HG02763 (cell line): ENCODE data around the gene FOXN3.

ENCODE experiments used
- ATAC-seq: cut with Tn5 transposase; IDR thresholded peaks from one replicate; pipeline ENCODE4 v1.9.1; 2021; ENCODE audit warnings: mild to moderate bottlenecking, moderate library complexity; ENCODE audit not compliant: unreplicated experiment

Gene FOXN3

DNA sequence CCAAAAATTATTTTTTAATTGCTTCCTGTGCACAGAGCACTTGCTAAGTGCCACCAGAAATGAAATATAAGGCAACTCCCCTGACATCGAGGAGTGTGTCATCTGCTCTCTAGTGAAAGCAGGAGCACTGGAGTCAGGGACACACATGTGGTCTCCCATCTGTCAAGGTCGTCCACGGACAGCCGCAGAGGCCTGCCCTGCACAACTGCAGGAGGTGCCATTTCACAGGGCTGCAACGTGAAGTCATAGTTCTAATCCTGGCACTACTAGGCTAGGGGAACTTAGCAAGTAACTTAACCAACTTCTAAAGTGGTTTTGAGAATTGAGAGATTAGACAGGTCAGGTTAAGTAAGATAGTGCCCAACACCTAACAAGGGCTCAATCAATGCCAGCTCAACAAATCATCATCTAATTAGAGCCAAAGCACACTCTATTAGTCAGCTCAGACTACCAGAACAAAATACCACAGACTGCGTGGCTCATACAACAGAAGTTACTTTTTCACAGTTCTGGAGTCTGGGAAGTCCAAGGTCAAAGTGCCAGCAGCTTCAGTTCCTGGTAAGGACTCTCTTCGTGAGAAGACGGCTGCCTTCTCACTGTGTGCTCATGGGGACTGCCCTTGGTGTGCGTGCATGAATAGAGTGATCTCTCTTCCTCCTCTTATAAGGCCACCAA, 30.7 kb downstream of the FOXN3 start:
- ATAC-seq = no peak

DNA sequence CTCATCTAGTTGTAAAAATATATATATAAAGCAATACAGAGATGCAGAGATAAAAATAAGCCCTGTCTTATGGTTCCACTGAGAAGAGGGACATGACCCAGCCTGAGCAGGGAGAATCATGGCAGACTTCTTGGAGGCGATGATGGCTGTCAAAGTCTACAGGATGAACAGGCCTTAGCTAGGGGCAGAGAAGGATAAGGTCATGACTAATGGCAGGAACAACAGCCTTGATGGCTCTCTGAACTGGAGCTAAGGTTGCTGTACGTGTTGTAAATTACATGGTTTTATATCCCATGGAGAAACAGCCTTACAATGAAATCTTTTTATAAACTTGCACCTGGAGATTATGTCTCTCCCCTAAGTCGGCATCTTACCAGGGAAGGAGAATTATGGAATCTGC, 32.4 kb downstream of the FOXN3 start:
- no peak for ATAC-seq

DNA sequence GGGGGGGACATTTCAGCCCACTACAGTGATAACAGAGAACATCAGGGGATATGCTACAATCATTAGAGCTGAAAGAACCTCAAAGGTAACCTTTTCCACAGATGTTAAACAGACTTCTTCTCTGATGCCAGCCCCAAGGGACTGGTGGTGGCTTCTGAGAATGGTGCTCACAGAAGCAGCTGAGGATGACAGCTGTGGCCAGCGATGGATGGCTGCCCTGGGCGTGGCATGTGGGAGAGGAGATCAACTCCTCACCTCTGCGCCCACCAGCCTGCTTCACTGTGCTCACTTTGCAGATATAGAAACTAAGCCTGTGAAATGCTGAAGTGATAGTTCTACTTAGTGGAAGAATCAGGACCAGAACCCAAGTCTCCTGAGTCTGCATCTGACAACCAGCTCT, 33.0 kb downstream of the FOXN3 start:
- peak; percentile 90 for ATAC-seq

DNA sequence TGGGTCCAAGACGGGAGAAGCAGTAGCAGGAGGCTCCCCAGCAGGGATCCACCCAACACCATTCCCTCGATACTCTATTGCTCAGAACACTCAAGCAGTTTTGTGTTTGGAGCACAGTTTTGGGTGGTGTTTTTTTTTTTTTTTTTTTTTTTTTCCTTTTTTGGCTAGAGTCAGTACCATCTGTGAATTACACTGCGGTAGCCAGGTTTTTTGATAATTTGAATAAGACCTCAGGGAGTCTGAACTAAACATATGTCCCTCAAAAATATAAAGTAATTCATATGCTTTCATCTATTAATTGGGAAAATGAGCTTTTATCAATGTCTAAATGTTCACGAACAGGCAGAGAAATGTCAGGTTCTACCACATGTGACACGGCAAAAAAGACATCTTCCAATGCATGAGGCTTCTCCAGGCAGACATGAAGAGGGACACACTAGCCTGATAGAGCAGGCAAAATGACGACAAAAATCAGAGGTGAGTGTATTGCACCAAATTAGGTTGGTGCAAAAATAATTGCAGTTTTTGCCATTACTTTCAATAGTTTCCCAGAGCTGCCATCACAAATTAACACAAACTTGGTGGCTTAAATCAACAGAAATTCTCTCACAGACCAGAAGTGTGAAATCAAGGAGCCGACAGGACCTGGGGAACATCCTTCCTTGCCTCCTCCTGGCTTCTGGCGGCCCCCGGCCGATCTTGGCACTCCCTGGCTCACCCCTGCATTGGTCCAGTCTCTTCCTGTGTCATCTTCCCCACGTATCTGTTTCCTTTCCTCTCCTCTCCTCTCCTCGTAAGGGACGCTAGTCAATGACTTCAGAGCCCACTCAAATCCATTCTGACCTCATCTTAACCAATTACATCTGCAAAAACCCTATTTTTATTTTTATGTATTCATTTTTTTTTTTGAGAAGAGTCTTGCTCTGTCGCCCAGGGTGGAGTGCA, 33.9 kb downstream of the FOXN3 start:
- no peak for ATAC-seq

DNA sequence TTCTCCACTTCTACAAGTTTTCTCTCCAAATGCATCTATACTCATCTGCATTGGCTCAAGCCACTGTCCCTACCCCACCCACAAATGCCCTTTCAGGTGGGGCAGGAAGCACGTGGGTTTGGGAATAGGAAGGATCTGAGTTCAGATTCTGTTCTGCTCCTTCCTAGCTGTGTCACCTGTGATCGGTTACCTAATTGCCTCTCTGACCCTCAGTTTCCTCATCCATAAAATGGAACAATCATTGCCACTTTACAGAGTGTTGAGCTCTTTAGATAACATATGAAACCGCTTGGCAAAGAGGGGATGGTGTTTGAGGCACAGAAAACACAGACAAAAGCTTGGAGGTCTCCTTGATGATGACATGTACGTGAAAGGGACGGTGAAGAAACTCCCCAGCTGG, 34.5 kb downstream of the FOXN3 start:
- no peak for ATAC-seq

DNA sequence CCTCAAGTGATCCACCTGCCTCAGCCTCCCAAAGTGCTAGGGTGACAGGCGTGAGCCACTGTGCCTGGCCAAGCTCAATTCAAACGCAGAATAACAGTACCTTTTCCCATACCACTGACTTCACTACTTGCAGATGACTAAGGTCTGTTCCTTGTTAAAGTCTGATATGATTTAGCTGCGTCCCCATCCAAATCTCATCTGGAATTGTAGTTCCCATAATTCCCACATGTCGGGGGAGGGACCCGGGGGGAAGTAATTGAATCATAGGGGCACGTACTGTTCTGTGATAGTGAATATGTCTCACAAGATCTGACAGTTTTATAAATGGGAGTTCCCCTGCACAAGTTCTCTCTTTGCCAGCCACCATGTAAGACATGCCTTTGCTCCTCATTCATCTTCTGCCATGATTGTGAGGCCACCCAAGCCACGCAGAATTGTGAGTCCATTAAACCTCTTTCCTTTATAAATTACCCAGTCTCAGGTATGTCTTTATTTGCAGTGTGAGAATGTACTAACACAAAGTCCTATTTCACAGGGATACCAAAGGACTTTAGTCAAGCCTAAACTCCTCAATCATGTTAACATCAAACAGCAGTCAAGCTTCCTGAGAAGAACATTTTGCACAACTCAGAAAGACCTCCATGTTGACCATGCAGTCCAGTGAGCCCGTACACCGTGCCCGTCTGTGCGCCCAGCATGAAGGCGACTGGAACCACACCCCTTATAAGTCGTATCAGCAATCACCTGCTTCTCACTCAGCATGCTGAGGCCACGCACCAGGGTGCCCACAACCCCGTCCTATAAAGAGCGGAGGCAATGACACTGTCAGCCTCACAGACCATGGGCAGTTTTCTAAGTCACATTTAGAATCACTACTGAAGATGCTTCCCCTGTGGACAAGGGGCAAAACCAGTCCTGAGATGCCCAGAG, 36.9 kb downstream of the FOXN3 start:
- ATAC-seq = no peak

DNA sequence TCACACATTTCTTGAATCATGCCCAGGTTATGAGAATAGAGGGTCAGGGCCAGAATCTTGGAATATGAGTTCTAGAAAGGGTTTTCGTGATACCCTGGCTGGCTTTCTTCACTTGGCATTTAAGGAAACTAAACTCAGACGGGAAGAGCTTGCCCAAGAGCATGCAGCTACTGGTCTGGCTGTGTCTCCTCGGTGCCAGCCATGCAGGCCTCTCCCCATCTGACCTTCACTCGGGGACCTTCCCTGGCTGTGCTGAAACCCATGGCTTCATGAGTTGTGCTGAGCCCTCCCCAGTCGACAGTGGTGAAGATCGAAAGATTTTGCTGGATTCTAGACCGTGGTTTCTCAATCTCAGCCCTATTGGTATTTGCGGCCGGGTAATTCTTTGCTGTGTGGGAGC, 38.0 kb downstream of the FOXN3 start:
- ATAC-seq = no peak

DNA sequence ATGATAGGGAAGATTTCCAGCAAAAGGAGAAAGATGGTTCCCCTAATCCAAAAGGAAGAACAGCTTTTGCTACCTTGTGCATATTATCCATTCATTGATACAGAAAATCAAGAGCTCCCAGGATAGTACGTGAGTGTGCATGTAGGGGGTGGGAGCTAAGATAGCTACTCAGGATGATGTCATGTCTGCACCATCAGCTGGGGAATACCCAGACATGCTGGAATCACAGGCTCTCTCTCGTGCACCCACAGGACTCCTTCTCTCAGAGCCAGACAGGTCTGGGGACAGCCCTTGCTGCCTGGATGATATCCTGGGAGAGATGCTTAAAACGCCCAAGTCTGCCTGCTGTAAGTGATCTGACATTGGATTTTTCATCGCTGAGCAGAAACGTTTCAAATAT, 38.9 kb downstream of the FOXN3 start:
- no peak for ATAC-seq

DNA sequence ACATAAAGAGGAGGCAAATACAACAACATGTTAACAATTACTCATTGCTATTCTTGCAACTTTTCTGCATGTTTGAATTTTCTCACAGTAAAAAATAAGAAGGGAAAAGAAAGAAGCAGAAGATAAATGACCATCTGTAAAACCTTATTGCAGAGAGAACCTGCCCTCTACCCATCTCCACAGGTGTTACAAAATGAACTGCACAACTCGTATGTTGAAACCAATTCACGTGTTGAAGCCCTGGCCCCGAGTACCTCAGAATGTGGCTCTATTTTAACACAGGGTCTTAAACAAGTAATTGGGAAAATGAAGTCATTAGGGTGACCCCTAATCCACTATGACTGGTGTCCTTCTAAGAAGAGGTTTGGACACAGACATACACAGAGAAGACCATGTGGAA, 39.5 kb downstream of the FOXN3 start:
- ATAC-seq = no peak

DNA sequence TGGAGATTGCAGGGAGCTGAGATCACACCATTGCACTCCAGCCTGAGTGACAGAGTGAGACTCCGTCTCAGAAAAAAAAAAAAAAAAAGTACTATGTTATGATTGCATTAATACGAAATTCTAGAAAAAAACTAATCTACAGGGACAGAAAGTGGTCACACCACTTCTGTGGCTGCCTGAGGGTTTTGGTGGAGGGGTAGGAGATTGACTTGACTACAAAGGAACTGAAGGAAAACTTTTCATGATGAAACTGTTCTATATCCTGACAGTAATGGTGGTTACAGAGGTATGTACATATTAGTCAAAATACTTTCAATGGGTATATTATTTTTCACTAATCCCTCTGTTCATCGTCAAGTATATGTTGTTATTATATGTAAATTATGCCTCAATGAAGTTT, 42.1 kb downstream of the FOXN3 start:
- ATAC-seq = no peak

DNA sequence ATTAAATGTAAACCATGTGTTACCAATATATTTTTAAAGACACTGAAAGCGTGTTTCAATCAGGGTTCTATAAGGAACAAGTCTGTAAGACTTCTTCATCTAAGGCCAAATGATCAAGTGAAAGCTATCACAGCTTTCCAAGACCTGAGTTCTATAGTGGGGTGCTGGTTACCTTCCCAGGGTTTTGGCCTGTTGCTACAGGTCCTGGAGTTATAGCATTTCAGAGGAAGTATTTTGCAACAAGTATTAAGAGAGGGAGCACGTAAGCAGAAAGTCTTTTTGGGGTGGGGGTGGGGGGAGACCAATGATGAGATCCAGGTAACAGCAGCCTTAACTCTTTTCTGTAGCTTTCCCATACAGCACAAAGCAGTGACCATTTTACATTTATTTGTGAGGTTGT, 43.8 kb downstream of the FOXN3 start:
- no peak for ATAC-seq

DNA sequence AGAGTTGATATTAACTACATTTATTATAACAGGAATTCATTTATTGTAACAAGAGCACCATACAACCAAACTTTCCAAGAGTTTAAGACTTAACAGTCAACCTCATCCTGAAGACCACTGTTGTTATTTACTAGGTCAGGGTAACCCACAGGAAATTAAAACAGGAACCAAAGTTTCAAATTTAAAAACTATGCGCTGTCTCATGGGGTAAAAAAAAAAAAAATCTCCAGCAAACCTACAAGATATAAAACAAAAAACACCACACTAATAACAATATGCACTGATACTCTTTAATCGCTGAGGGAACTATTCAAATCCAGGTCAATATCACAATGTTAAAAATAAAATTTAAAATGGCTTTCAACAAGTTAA, 44.5 kb downstream of the FOXN3 start:
- ATAC-seq = no peak

DNA sequence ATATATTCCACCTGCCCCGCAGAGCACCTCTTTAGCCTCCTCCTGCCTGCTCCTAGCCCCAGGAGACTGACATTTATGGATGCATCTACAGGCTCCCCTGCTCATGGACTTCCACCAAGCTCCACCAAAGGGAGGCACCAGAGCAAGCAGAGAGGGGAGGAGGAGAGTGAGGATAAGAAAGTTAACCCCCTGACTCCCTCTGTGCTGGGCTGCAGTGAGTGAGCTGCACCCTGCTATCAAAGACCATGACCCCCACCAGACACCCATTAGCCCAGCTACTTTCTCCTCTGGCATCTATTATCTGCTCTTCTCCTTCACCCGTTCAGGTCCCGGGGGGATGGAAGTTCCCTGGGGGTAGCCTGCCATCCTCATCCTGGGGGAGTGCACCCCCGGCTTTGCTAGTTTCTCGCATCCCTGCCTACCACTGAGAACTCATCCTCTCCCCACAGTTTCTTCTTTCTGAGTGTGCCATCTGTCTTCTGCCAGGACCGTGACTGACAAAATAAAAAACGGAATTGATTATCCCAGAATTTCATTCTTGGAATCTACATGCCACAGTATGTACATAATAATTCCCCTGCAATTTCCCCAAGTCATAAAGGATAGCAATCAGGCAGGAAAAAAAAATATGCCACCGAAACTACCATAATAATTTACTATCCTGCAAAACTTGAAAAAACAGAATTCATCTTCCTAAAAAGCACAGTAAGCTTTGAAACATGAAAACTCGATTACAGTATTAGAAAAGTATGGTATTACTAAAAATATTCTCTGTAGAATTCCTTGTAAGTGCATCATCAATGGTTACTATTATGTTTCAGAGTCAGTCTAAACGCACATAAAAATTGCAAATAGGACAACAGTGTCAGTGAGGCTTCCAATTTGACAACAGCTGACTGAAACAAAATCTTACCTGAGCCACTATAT, 45.2 kb downstream of the FOXN3 start:
- ATAC-seq = no peak

DNA sequence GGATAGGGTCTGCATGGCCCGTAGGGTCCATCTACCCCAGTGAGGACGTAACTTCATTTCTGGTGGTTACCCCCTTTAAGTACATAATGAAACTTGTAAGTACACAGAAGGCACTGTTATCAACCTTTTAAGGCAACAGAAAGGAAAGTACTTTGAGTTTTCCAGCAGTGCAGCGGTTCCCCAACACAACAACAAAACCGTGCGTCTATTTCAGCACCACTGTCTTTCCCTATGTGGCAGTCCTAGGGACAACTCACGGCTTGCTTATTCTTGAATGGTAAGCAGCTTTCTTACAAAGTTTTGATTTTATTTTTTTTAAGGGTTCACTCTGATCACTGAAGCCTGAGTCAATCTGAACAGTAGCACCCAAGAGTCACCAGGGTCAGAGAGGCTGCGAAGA, 46.3 kb downstream of the FOXN3 start:
- no peak for ATAC-seq

DNA sequence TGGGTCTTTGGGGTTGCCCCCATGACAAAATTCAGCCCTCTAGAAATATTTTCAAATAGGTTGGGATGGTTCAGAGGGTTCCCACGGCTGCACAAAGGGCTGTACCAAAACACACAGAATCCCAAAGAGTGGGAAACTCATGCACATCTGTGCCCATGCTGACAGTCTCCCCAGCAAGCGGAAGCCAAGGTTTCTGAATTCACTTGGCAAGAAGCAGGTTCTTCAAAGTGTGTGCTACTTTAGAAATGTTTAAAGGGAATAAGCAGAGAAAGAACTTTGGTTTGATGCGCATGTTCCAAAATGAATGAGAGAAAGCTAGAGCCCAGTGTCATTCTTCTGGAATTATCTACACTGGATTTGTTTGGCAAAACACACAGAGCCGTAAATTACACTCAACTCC, 46.7 kb downstream of the FOXN3 start:
- ATAC-seq = no peak

DNA sequence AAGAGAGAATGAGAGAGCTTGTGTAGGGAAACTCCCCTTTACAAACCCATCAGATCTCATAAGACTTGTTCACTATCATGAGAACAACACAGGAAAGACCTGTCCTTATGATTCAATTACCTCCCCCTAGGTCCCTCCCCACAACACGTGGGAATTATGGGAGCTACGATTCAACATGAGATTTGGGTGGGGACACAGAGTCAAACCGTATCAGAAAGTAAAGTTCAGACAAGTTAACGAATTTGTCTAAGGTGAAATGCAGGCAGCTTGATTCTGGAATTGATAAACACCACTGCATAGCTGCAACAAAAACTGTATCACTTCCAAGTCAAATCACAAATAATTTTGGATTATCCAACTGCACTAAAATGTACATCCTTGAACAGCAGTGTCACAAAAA, 47.4 kb downstream of the FOXN3 start:
- no peak for ATAC-seq

DNA sequence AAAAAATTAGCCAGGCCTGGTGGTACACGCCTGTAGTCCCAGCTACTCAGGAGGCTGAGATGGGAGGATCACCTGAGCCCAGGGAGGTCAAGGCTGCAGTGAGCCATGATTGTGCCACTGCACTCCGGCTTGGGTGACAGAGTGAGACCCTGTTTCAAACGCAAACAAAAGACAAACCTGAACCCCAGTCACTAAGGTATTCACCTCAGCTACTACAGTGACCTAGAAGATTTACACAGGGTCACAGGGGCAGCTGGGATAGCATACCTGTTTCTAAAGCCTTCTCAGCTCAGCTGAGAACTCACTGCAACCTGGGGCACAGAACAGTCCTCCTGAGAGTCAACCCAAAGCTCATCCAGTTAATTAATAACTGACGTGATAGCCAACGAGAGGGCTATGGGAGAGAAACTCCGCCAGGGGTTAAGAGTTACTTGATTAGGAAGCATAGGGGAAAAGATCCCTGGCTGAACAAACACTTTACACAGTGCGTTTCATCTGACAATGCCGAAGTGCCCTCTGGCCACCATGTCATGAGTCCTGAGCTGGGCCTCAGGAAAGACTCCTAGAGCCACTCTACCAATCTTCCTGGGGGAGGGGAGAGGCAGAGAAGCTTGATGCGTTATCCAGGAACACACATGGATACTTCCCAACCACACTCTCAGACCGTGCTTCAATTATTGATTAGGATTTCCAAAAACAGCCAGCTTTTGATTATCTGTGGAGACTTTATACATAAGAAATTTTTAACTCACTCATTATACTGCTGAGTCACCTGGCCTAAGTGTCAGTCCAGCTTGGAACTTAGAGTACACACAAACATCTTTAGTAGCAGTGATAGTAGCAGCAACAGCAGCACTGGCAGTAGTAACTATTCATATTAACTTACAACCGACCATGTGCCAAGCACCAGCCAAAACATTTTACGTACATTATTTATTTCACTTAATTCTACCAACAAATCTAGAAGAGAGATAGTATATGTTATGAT, 48.2 kb downstream of the FOXN3 start:
- ATAC-seq = no peak

DNA sequence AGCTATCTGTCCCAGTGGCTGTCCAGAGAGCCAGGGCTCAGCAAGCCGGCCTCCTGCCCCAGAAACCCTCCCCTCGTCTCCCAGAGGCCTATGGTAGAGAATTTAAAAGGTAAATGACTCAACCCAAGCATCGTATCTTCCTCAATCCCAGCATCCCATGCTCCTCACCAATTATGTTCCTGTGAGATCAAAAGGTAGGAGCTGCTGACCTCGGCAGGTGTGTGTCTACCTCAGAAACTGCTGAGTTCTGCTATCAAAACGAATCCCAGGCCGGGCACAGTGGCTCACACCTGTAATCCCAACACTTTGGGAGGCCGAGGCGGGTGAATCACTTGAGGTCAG, 49.3 kb downstream of the FOXN3 start:
- no peak for ATAC-seq
